Endodermal cell (in vitro differentiated cells): ENCODE results near the gene TMEM109. TPM values are rescaled to one million over a fixed set of nuclear protein-coding genes. Genes with fewer than 3 reads are reported as not detected.
A peak's percentile ranks its signal among the peaks of the same experiment; 100 is the strongest.

Source experiments
- DNase-seq: peaks from one replicate; pipeline ENCODE4 v3.0.0-alpha.2; 2017
- H3K27ac ChIP-seq: 2 replicates; pipeline ENCODE4 v1.5.1; 2013; ENCODE audit warnings: mild to moderate bottlenecking, low read depth, low read length, moderate library complexity
- H3K27me3 ChIP-seq: 2 replicates; pipeline ENCODE4 v1.6.1; 2013; ENCODE audit warnings: mild to moderate bottlenecking, low read length, moderate library complexity; ENCODE audit not compliant: insufficient read depth, control insufficient read depth, poor library complexity, severe bottlenecking
- H3K36me3 ChIP-seq: 2 replicates; pipeline ENCODE4 v1.7.0; 2013; ENCODE audit warnings: mild to moderate bottlenecking, low read length, moderate library complexity; ENCODE audit not compliant: control insufficient read depth, insufficient read depth
- H3K4me1 ChIP-seq: one replicate; pipeline ENCODE4 v1.7.0; 2013; ENCODE audit warnings: low read length; ENCODE audit not compliant: control insufficient read depth, insufficient read depth
- H3K4me3 ChIP-seq: 2 replicates; pipeline ENCODE4 v1.5.1; 2013; ENCODE audit warnings: mild to moderate bottlenecking, low read length, moderate library complexity
- H3K9ac ChIP-seq: 2 replicates; pipeline ENCODE4 v1.6.1; 2013; ENCODE audit warnings: mild to moderate bottlenecking, low read length, moderate library complexity; ENCODE audit not compliant: poor library complexity, severe bottlenecking; ENCODE audit errors: extremely low read depth
- H3K9me3 ChIP-seq: 2 replicates; pipeline ENCODE4 v1.6.1; 2013; ENCODE audit warnings: mild to moderate bottlenecking, low read length, moderate library complexity; ENCODE audit not compliant: control insufficient read depth
- H3K27ac Mint-ChIP-seq: 2 replicates; pipeline ENCODE4 v1.8.0; 2020; ENCODE audit warnings: mixed read lengths
- H3K27me3 Mint-ChIP-seq: 2 replicates; pipeline ENCODE4 v1.8.0; 2021; ENCODE audit warnings: mild to moderate bottlenecking, mixed read lengths; ENCODE audit not compliant: insufficient read depth
- H3K36me3 Mint-ChIP-seq: 2 replicates; pipeline ENCODE4 v1.8.0; 2020; ENCODE audit warnings: low read depth, mixed read lengths
- H3K4me1 Mint-ChIP-seq: 2 replicates; pipeline ENCODE4 v1.8.0; 2020; ENCODE audit warnings: mixed read lengths
- H3K4me3 Mint-ChIP-seq: 2 replicates; pipeline ENCODE4 v1.8.0; 2020; ENCODE audit warnings: mild to moderate bottlenecking, moderate library complexity, mixed read lengths
- H3K9me3 Mint-ChIP-seq: 2 replicates; pipeline ENCODE4 v1.8.0; 2020; ENCODE audit warnings: mild to moderate bottlenecking, mixed read lengths
- CTCF ChIP-seq: fragments of 200-600 bp; sonication (generic); conservative IDR thresholded peaks from 2 replicates; pipeline ENCODE4 v1.5.0; 2021; ENCODE audit warnings: antibody characterized with exemption, mild to moderate bottlenecking
- WGBS, 2 experiments: methylation state at CpG; one replicate each; pipeline versions ENCODE4 v1.1.5 to v1.1.7; 2013; ENCODE audit warnings: missing lambda C conversion rate in 2 of 2, mixed read lengths in 1 of 2; ENCODE audit not compliant: insufficient coverage in 1 of 2, insufficient read length in 1 of 2; 5-methylcytosine and 5-hydroxymethylcytosine counted together
- total RNA-seq, 2 donors: library from RNA; stranded (reverse); fragmentation: NEBNext Ultra II Directional in 1 of 2; extraction: Animal tissue kit (Norgen Biotek cat#: 25700) in 1 of 2; gene quantifications; 2 replicates in 1 of 2; 3 replicates in 1 of 2; pipeline ENCODE4 v1.2.1, GENCODE V29; 2021

The TMEM109 gene
- total RNA-seq, 2 donors from 2014 or later, result 41.4 to 56.8 TPM

GRCh38 chr11:60917267-60917666 is 3.3 kb downstream of the TMEM109 start:
- 89 to 90% methylated on average over 1 of the region's 1 CpG for WGBS, 2 experiments
- Mint-ChIP-seq H3K27ac (no peak overlapping the region), H3K36me3 (peaks cover 30% of the 10 kb centered on the region), H3K4me3 (no peak overlapping the region), H3K9me3 (no peaks in the 10 kb centered on the region), H3K4me1 (peaks cover 43% of the 10 kb centered on the region), H3K27me3 (peaks cover 5% of the 10 kb centered on the region)
- H3K36me3 ChIP-seq, result peaks cover 30% of the 10 kb centered on the region
- no peak overlapping the region for H3K4me3 ChIP-seq
- no peaks in the 10 kb centered on the region for H3K9me3 ChIP-seq
- H3K4me1 ChIP-seq, result peaks cover 12% of the 10 kb centered on the region
- no peaks in the 10 kb centered on the region for H3K27me3 ChIP-seq
- H3K9ac ChIP-seq, result no peak overlapping the region
- DNase-seq, result no peak
- no peak overlapping the region for H3K27ac ChIP-seq
- TF ChIP-seq CTCF, result no peak

GRCh38 chr11:60918251-60918938 is 4.4 kb downstream of the TMEM109 start:
- Histone ChIP-seq H3K9me3 (no peaks in the 10 kb centered on the region), H3K9ac (no peak overlapping the region), H3K4me3 (peak overlapping the region; percentile 11), H3K27ac (no peak overlapping the region), H3K4me1 (peaks cover 13% of the 10 kb centered on the region), H3K27me3 (no peaks in the 10 kb centered on the region), H3K36me3 (peaks cover 33% of the 10 kb centered on the region)
- H3K36me3 Mint-ChIP-seq, result peaks cover 34% of the 10 kb centered on the region
- TF ChIP-seq CTCF, result no peak
- H3K4me1 Mint-ChIP-seq, result peaks cover 43% of the 10 kb centered on the region
- 77 to 90% methylated on average over 4 of the region's 4 CpGs for WGBS, 2 experiments
- DNase-seq, result peak; percentile 71
- H3K27ac Mint-ChIP-seq, result peak overlapping the region; percentile 78
- H3K27me3 Mint-ChIP-seq, result peaks cover 5% of the 10 kb centered on the region
- H3K4me3 Mint-ChIP-seq, result no peak overlapping the region
- no peaks in the 10 kb centered on the region for H3K9me3 Mint-ChIP-seq

- H3K36me3 Mint-ChIP-seq, result peaks cover 35% of the 10 kb centered on the region
- Histone ChIP-seq H3K9me3 (no peaks in the 10 kb centered on the region), H3K27ac (no peak overlapping the region), H3K4me3 (peak overlapping the region; percentile 11), H3K27me3 (no peaks in the 10 kb centered on the region), H3K4me1 (peaks cover 18% of the 10 kb centered on the region), H3K36me3 (peaks cover 33% of the 10 kb centered on the region), H3K9ac (no peak overlapping the region)
- peaks cover 41% of the 10 kb centered on the region for H3K4me1 Mint-ChIP-seq
- DNase-seq, result no peak
- peaks cover 5% of the 10 kb centered on the region for H3K27me3 Mint-ChIP-seq
- no peak overlapping the region for H3K4me3 Mint-ChIP-seq
- H3K27ac Mint-ChIP-seq, result peak overlapping the region; percentile 78
- 40 to 75% methylated on average over 1 to 2 of the region's 2 CpGs for WGBS, 2 experiments
- no peak for TF ChIP-seq CTCF
- no peaks in the 10 kb centered on the region for H3K9me3 Mint-ChIP-seq
These were observed 4.9 kb downstream of the TMEM109 start for GRCh38 chr11:60918939-60919265.
